Right cardiac atrium (tissue), 5 donors: ENCODE measurements around the gene PEAK1. TPM values are rescaled to one million over a fixed set of nuclear protein-coding genes. Genes with fewer than 3 reads are reported as not detected.

Experiments used
- ATAC-seq, 2 donors: fragments of 200-7000 bp; cut with Tn5 transposase; one replicate each; pipeline versions ENCODE4 v1.8.0 to v1.9.1; 2020; ENCODE audit warnings: moderate library complexity in 2 of 2, mild to moderate bottlenecking in 1 of 2
- DNase-seq, 3 donors: peaks; one replicate each; pipeline ENCODE4 v3.0.0-alpha.2; 2020
- H3K27ac ChIP-seq: one replicate; pipeline ENCODE4 v1.5.1; 2013; ENCODE audit warnings: mild to moderate bottlenecking, low read length, control low read depth, moderate library complexity
- H3K27me3 ChIP-seq: one replicate; pipeline ENCODE4 v1.6.1; 2013; ENCODE audit not compliant: control insufficient read depth, insufficient read depth
- H3K4me1 ChIP-seq: one replicate; pipeline ENCODE4 v1.6.1; 2013; ENCODE audit warnings: low read length; ENCODE audit not compliant: control insufficient read depth, insufficient read depth
- H3K4me3 ChIP-seq: one replicate; pipeline ENCODE4 v1.5.1; 2013; ENCODE audit warnings: low read length, control low read depth
- H3K9me3 ChIP-seq: one replicate; pipeline ENCODE4 v1.6.1; 2013; ENCODE audit warnings: low read length; ENCODE audit not compliant: control insufficient read depth
- WGBS: extraction: QIAGEN DNeasy Blood & Tissue Kit; methylation state at CpG from one replicate; pipeline ENCODE4 v1.1.7; 2013; 5-methylcytosine and 5-hydroxymethylcytosine counted together
- intact Hi-C, 4 donors: fragments of 100-400 bp; cut with DNase I; formaldehyde crosslinking; loops; one replicate each; pipeline versions ENCODE4 v1.11.0 to v1.14.0; 2022 to 2023
- polyA plus RNA-seq: library from polyadenylated mRNA; stranded (reverse); fragments of 200-250 nt; gene quantifications from one replicate; pipeline ENCODE4 v1.2.3, GENCODE V29; 2013
- total RNA-seq, 4 donors: library from RNA; stranded (reverse); fragmentation: NEBNext Ultra II Directional; extraction: Animal tissue kit (Norgen Biotek cat#: 25700); gene quantifications; one replicate each; pipeline ENCODE4 v1.2.1, GENCODE V29; 2021
- donor health status: healthy with polysubstance abuse.
- donor health status: DM: no; HTN: yes; CAD: no.
- donor health status: DM: no; HTN: no; CAD: no.
- donor health status: DM: no; HTN: yes; CAD: no; lungs with severe emphysema.
- donor health status: DM: yes; HTN: yes; CAD: no.

PEAK1 gene
- total and polyA plus RNA-seq, 5 donors = 13.8 to 97.3 (median 89.4) TPM

- WGBS = 93% methylated on average over 2 of the region's 2 CpGs
- intact Hi-C loops = no loop called here
- DNase-seq = no peak
- H3K27me3 ChIP-seq = no peaks in the 10 kb centered on the region
- H3K27ac ChIP-seq = no peak overlapping the region
- H3K4me1 ChIP-seq = peaks cover 3% of the 10 kb centered on the region
- no peak overlapping the region for H3K4me3 ChIP-seq
- no peaks in the 10 kb centered on the region for H3K9me3 ChIP-seq
- no peak for ATAC-seq
These were observed 271.7 kb downstream of the PEAK1 start for GRCh38 chr15:77148191-77148590.

GRCh38 chr15:77145370-77145769 lies 274.5 kb downstream of the PEAK1 start:
- ATAC-seq (no peak), DNase-seq (no peak)
- Histone ChIP-seq H3K27ac (no peak overlapping the region), H3K4me3 (no peak overlapping the region), H3K9me3 (no peaks in the 10 kb centered on the region), H3K27me3 (no peaks in the 10 kb centered on the region), H3K4me1 (peaks cover 3% of the 10 kb centered on the region)
- 90% methylated on average over 1 of the region's 1 CpG for WGBS
- intact Hi-C loops = no loop called here

- peak in 1 of 2 donors; percentile 36 for ATAC-seq
- H3K27me3 ChIP-seq = no peaks in the 10 kb centered on the region
- DNase-seq = no peak
- no peak overlapping the region for H3K27ac ChIP-seq
- intact Hi-C loops = no loop called here
- H3K4me3 ChIP-seq = no peak overlapping the region
- H3K9me3 ChIP-seq = no peaks in the 10 kb centered on the region
- peaks cover 3% of the 10 kb centered on the region for H3K4me1 ChIP-seq
- 69% methylated on average over 4 of the region's 4 CpGs for WGBS
These were observed 275.3 kb downstream of the PEAK1 start for GRCh38 chr15:77144492-77145070.

- no peaks in the 10 kb centered on the region for H3K27me3 ChIP-seq
- no peak overlapping the region for H3K27ac ChIP-seq
- DNase-seq (no peak), ATAC-seq (peak in 1 of 2 donors; percentile 42)
- intact Hi-C loops = no loop called here
- no peak overlapping the region for H3K4me3 ChIP-seq
- H3K4me1 ChIP-seq = peaks cover 3% of the 10 kb centered on the region
- WGBS = 58% methylated on average over 2 of the region's 2 CpGs
- no peaks in the 10 kb centered on the region for H3K9me3 ChIP-seq
These were observed 275.9 kb downstream of the PEAK1 start for GRCh38 chr15:77144026-77144425.

GRCh38 chr15:77143616-77144015 lies 276.3 kb downstream of the PEAK1 start:
- H3K27ac ChIP-seq = no peak overlapping the region
- no peak for ATAC-seq
- H3K27me3 ChIP-seq = no peaks in the 10 kb centered on the region
- DNase-seq = no peak
- intact Hi-C loops = no loop called here
- H3K4me1 ChIP-seq = peaks cover 3% of the 10 kb centered on the region
- no peak overlapping the region for H3K4me3 ChIP-seq
- H3K9me3 ChIP-seq = no peaks in the 10 kb centered on the region

- intact Hi-C loops = no loop called here
- peaks cover 3% of the 10 kb centered on the region for H3K4me1 ChIP-seq
- H3K9me3 ChIP-seq = no peaks in the 10 kb centered on the region
- DNase-seq (no peak), ATAC-seq (no peak)
- H3K4me3 ChIP-seq = no peak overlapping the region
- H3K27ac ChIP-seq = no peak overlapping the region
- H3K27me3 ChIP-seq = no peaks in the 10 kb centered on the region
- WGBS = 92% methylated on average over 7 of the region's 7 CpGs
These were observed 276.7 kb downstream of the PEAK1 start for GRCh38 chr15:77143191-77143590.

GRCh38 chr15:77140220-77140619 lies 279.7 kb downstream of the PEAK1 start:
- no peak for ATAC-seq

GRCh38 chr15:77139312-77139711 lies 280.6 kb downstream of the PEAK1 start:
- intact Hi-C loops = no loop called here
- Histone ChIP-seq H3K4me3 (no peak overlapping the region), H3K27me3 (no peaks in the 10 kb centered on the region), H3K9me3 (no peaks in the 10 kb centered on the region), H3K4me1 (peaks cover under 1% of the 10 kb centered on the region), H3K27ac (no peak overlapping the region)
- DNase-seq (no peak), ATAC-seq (no peak)
- 98% methylated on average over 2 of the region's 2 CpGs for WGBS

More at GRCh38 chr15:77140220-77140619, 279.7 kb downstream of the PEAK1 start:
- no peak for DNase-seq
- H3K27me3 ChIP-seq = no peaks in the 10 kb centered on the region
- no peak overlapping the region for H3K27ac ChIP-seq
- H3K9me3 ChIP-seq = no peaks in the 10 kb centered on the region
- H3K4me1 ChIP-seq = peaks cover 3% of the 10 kb centered on the region
- no peak overlapping the region for H3K4me3 ChIP-seq
- intact Hi-C loops = no loop called here
- 96% methylated on average over 1 of the region's 1 CpG for WGBS

GRCh38 chr15:77138167-77138522 lies 281.8 kb downstream of the PEAK1 start:
- over 99% methylated on average over 2 of the region's 2 CpGs for WGBS
- no peak overlapping the region for H3K4me3 ChIP-seq
- intact Hi-C loops = no loop called here
- no peaks in the 10 kb centered on the region for H3K9me3 ChIP-seq
- no peaks in the 10 kb centered on the region for H3K27me3 ChIP-seq
- no peaks in the 10 kb centered on the region for H3K4me1 ChIP-seq
- no peak overlapping the region for H3K27ac ChIP-seq
- no peak for DNase-seq
- no peak for ATAC-seq

GRCh38 chr15:77135181-77135580 lies 284.7 kb downstream of the PEAK1 start:
- ATAC-seq (no peak), DNase-seq (no peak)
- Histone ChIP-seq H3K27me3 (no peaks in the 10 kb centered on the region), H3K9me3 (no peaks in the 10 kb centered on the region), H3K4me1 (no peaks in the 10 kb centered on the region), H3K4me3 (no peak overlapping the region), H3K27ac (no peak overlapping the region)
- intact Hi-C loops = no loop called here
- 97% methylated on average over 4 of the region's 4 CpGs for WGBS

- no peak for ATAC-seq
- H3K27ac ChIP-seq = no peak overlapping the region
These were observed 289.5 kb downstream of the PEAK1 start for GRCh38 chr15:77130315-77130930.

GRCh38 chr15:77127626-77128025 lies 292.3 kb downstream of the PEAK1 start:
- Histone ChIP-seq H3K27ac (no peak overlapping the region), H3K27me3 (no peaks in the 10 kb centered on the region), H3K4me3 (no peak overlapping the region), H3K9me3 (no peaks in the 10 kb centered on the region), H3K4me1 (no peaks in the 10 kb centered on the region)
- ATAC-seq (no peak), DNase-seq (no peak)
- 93% methylated on average over 7 of the region's 7 CpGs for WGBS
- intact Hi-C loops = no loop called here

More at GRCh38 chr15:77130315-77130930, 289.5 kb downstream of the PEAK1 start:
- H3K27me3 ChIP-seq = no peaks in the 10 kb centered on the region
- WGBS = 97% methylated on average over 1 of the region's 1 CpG
- H3K4me1 ChIP-seq = no peaks in the 10 kb centered on the region
- no peaks in the 10 kb centered on the region for H3K9me3 ChIP-seq
- DNase-seq = no peak
- no peak overlapping the region for H3K4me3 ChIP-seq
- intact Hi-C loops = no loop called here
